ENCODE measurements around the gene BMP8A.

Gene BMP8A

GRCh38 chr1:39529901-39530535, 38.6 kb downstream of the BMP8A start:
- no peak for DNase-seq

GRCh38 chr1:39531526-39531925, 40.1 kb downstream of the BMP8A start:
- DNase-seq = no peak

- no peak for DNase-seq
Measured at GRCh38 chr1:39533442-39533841, 42.0 kb downstream of the BMP8A start.

GRCh38 chr1:39538531-39539251, 47.3 kb downstream of the BMP8A start:
- DNase-seq = no peak

GRCh38 chr1:39539252-39539790, 47.9 kb downstream of the BMP8A start:
- DNase-seq = peak; percentile 49 to 59

- no peak for DNase-seq
Measured at GRCh38 chr1:39540504-39541031, 49.1 kb downstream of the BMP8A start.

GRCh38 chr1:39542924-39543323, 51.5 kb downstream of the BMP8A start:
- DNase-seq = no peak

GRCh38 chr1:39544327-39544726, 52.9 kb downstream of the BMP8A start:
- no peak for DNase-seq

GRCh38 chr1:39545531-39545930, 54.1 kb downstream of the BMP8A start:
- no peak for DNase-seq

GRCh38 chr1:39554277-39554676, 62.8 kb downstream of the BMP8A start:
- no peak for DNase-seq

GRCh38 chr1:39561279-39561678, 69.8 kb downstream of the BMP8A start:
- DNase-seq = no peak

GRCh38 chr1:39562886-39563285, 71.5 kb downstream of the BMP8A start:
- no peak for DNase-seq

- DNase-seq = no peak
Measured at GRCh38 chr1:39563669-39564068, 72.2 kb downstream of the BMP8A start.

- no peak for DNase-seq
Measured at GRCh38 chr1:39564340-39564739, 72.9 kb downstream of the BMP8A start.

- no peak for DNase-seq
Measured at GRCh38 chr1:39564941-39565340, 73.5 kb downstream of the BMP8A start.

- DNase-seq = no peak
Measured at GRCh38 chr1:39566441-39567137, 75.2 kb downstream of the BMP8A start.

- no peak for DNase-seq
Measured at GRCh38 chr1:39567302-39567701, 75.9 kb downstream of the BMP8A start.

GRCh38 chr1:39568208-39568607, 76.8 kb downstream of the BMP8A start:
- DNase-seq = no peak

- no peak for DNase-seq
Measured at GRCh38 chr1:39569034-39569433, 77.6 kb downstream of the BMP8A start.

GRCh38 chr1:39570477-39571177, 79.2 kb downstream of the BMP8A start:
- no peak for DNase-seq

GRCh38 chr1:39571178-39571483, 79.7 kb downstream of the BMP8A start:
- DNase-seq = no peak

GRCh38 chr1:39572379-39573096, 81.1 kb downstream of the BMP8A start:
- no peak for DNase-seq

- DNase-seq = no peak
Measured at GRCh38 chr1:39573097-39573465, 81.6 kb downstream of the BMP8A start.
